Epithelial cell of proximal tubule (primary cell): ENCODE data around the gene ZNF438. TPM values are rescaled to one million over a fixed set of nuclear protein-coding genes. Genes with fewer than 3 reads are reported as not detected.

Experiments
- DNase-seq: peaks from one replicate; pipeline ENCODE4 v3.0.0-alpha.2; 2011; ENCODE audit warnings: low read depth
- H3K4me3 ChIP-seq: 2 replicates; pipeline ENCODE4 v1.5.1; 2011; ENCODE audit warnings: low read depth, mild to moderate bottlenecking, low read length
- total RNA-seq: library from RNA; depleted of rRNA; stranded (reverse); fragments of >200 nt; gene quantifications from 2 replicates; pipeline ENCODE4 v1.2.3, GENCODE V29; 2015
- TF ChIP-seq, protein P1 (sequence below): conservative IDR thresholded peaks from 2 replicates; pipeline ENCODE4 v1.5.1; 2012; ENCODE audit warnings: low read depth, mild to moderate bottlenecking, low read length

Gene ZNF438
- total RNA-seq, 1 donor from 2014 or later = 4.2 TPM

DNA sequence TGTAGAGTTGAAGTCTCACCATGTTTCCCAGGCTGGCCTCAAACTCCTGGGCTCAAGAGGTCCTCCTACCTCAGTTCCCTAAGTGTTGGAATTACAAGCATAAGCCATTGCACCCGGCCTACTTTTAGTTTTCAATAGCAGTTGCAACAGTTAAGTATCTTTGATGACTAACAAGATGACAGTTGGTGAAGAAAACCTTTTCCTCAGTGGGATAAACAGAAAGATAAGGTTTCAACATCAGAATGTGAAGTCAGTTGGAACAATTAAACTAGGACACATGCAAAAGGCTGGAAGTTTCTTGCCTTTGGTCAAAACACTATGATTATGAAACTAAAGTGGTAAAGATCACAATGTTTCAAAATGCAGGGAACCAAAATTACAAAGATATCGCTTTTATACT lies 169.2 kb downstream of the ZNF438 start:
- DNase-seq = peak; percentile 61
- H3K4me3 ChIP-seq = no peak overlapping the region
- TF ChIP-seq, protein P1, sequence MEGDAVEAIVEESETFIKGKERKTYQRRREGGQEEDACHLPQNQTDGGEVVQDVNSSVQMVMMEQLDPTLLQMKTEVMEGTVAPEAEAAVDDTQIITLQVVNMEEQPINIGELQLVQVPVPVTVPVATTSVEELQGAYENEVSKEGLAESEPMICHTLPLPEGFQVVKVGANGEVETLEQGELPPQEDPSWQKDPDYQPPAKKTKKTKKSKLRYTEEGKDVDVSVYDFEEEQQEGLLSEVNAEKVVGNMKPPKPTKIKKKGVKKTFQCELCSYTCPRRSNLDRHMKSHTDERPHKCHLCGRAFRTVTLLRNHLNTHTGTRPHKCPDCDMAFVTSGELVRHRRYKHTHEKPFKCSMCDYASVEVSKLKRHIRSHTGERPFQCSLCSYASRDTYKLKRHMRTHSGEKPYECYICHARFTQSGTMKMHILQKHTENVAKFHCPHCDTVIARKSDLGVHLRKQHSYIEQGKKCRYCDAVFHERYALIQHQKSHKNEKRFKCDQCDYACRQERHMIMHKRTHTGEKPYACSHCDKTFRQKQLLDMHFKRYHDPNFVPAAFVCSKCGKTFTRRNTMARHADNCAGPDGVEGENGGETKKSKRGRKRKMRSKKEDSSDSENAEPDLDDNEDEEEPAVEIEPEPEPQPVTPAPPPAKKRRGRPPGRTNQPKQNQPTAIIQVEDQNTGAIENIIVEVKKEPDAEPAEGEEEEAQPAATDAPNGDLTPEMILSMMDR = no peak

DNA sequence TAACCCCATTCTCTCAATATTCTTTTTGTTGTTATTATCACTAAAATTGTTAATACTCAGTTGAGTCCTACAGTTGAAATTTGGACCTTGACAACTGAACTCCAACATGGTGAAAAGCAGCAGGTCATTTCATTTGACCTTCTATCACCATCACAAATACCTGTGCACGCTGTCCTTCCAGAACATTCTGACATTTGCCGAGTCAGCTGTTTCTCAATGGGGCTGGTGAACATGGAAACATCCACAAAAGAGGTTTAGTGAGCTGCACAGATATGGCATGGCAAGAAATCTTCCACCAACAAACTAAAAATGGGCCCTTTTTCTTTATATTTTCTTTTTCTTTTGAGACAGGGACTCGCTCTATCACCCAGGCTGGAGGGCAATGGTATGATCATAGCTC lies 169.7 kb downstream of the ZNF438 start:
- TF ChIP-seq, protein P1 = no peak
- DNase-seq = no peak
- H3K4me3 ChIP-seq = no peak overlapping the region

DNA sequence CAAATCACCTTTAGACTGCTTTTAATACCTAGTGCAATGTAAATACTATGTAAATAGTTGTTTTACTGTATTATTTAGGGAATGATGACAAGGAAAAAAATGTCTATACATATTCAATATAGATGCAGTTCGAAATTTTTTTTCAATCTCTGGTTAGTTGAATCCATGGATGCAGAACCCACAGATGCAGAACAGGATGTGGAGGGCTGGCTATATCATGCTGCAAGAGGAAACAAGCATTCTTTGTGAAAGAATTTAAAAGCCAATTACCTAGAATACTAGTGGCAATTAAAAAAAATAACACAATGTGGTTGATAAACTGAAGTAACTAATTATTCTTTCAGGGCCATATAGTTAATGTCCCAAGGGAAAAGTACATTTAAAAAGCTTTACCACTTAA lies 170.4 kb downstream of the ZNF438 start:
- H3K4me3 ChIP-seq = no peak overlapping the region
- TF ChIP-seq, protein P1 = no peak
- no peak for DNase-seq

DNA sequence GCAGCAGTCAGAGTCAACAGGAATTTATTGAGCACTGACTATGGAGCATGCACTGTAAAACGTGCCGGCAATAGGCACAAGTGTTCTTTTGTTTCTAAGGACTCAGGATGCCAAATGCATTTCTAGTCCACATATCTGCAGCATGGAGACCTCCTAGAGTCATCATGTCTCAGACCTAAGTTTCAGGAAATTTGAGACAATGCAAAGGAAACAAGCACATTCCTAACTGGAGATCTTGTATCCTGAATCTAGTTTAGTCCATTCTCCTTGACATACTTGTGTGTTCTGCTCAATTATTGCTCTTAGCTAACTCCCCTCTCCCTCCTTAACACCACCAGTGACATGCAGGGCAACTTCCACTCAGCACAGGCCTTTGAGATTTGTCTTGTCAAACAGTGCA lies 173.2 kb downstream of the ZNF438 start:
- no peak overlapping the region for H3K4me3 ChIP-seq
- TF ChIP-seq, protein P1 = no peak
- DNase-seq = no peak

DNA sequence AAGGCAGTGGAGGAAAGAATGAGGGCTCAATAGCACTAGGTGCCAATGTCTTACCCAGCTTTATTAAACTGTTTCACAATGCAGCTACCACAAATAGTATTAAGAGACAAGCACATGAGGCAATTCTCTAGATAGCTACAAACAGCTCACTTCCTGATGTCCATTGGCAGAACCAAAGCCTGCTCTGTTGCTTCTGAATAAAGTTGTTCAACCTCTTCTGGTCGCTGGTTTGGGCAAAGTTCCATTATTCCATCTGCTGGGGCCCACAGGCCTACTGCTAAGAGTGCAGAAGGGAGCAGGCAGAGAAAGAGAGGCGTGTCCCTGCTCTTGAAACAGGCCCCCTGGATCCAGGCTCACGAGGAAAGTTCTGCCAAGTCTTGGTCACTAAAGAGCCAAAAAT lies 173.9 kb downstream of the ZNF438 start:
- no peak for DNase-seq

DNA sequence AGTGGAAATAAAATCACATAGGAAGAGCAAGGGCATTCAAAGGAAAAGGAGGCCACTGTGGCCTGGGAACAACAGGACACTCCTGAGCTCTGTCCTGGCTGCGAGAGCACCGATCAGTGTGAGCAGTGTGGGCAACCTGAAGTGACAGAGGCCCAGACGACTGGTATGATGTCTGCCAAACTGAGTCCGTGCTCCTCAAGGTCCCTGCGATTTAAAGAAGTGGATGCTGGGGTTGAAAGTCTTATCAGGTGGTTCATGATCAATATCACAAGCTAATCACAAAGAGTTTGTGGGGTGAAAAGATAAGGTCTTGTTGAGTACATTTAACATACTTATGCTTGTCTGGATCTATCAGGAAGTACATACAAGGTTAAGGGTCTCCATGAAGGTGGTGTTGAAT lies 176.5 kb downstream of the ZNF438 start:
- no peak overlapping the region for H3K4me3 ChIP-seq
- TF ChIP-seq, protein P1 = no peak
- no peak for DNase-seq

More for the DNA sequence above, 173.9 kb downstream of the ZNF438 start:
- no peak overlapping the region for H3K4me3 ChIP-seq
- TF ChIP-seq, protein P1 = no peak

DNA sequence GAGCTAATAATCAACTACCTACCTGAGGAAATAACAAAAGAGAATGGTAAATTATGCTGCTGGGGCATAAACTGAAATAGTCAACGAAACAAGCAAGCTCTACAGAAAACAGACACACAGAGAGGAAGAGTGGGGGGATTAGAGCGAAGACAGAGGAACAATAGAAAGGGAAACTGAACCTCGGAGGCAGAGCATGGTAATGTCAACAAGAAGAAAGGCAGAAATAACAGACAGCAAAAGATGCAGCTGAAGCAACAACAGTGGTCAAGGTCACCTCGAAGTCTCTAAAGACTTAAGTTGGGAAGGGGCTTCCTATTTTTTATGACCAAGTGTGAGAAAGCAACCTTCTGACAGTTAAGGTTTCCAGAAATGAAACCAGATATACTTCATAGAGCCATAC lies 177.0 kb downstream of the ZNF438 start:
- TF ChIP-seq, protein P1 = no peak
- no peak for DNase-seq
- H3K4me3 ChIP-seq = no peak overlapping the region
